OCI-LY1 (cell line): ENCODE results near the gene NOS1.

Experiments used
- H2AFZ ChIP-seq: fragments of 200-600 bp; sonication (generic), shearing (Covaris generic); 2 replicates; pipeline ENCODE4 v1.6.0; 2014; ENCODE audit warnings: antibody characterized with exemption, mild to moderate bottlenecking, low read length
- H3F3A ChIP-seq: fragments of 200-600 bp; sonication (generic), shearing (Covaris generic); 2 replicates; pipeline ENCODE4 v1.6.0; 2014; ENCODE audit warnings: mild to moderate bottlenecking, antibody characterized with exemption, low read length, moderate library complexity; ENCODE audit not compliant: insufficient read depth
- H3K27ac ChIP-seq: fragments of 200-600 bp; sonication (generic); 2 replicates; pipeline ENCODE4 v1.5.1; 2014; ENCODE audit warnings: low read length, mixed run types, mild to moderate bottlenecking, low read depth; ENCODE audit not compliant: poor library complexity, severe bottlenecking
- H3K27me3 ChIP-seq: fragments of 200-600 bp; sonication (generic); 2 replicates; pipeline ENCODE4 v1.6.0; 2014; ENCODE audit warnings: antibody characterized with exemption, mild to moderate bottlenecking, low read length, moderate library complexity; ENCODE audit not compliant: insufficient read depth
- H3K36me3 ChIP-seq: fragments of 200-600 bp; sonication (generic); 2 replicates; pipeline ENCODE4 v1.6.1; 2014; ENCODE audit warnings: mild to moderate bottlenecking, antibody characterized with exemption, low read length, moderate library complexity, mixed read lengths; ENCODE audit not compliant: insufficient read depth
- H3K4me1 ChIP-seq: fragments of 200-600 bp; sonication (generic); 2 replicates; pipeline ENCODE4 v1.5.1; 2014; ENCODE audit warnings: mild to moderate bottlenecking, low read length, moderate library complexity; ENCODE audit not compliant: insufficient read depth, severe bottlenecking
- H3K4me2 ChIP-seq: fragments of 200-600 bp; sonication (generic), shearing (Covaris generic); 2 replicates; pipeline ENCODE4 v1.6.1; 2014; ENCODE audit warnings: low read length
- H3K4me3 ChIP-seq: fragments of 200-600 bp; sonication (generic); 2 replicates; pipeline ENCODE4 v1.5.1; 2014; ENCODE audit warnings: low read length, low read depth, mild to moderate bottlenecking, mixed read lengths; ENCODE audit not compliant: poor library complexity, severe bottlenecking
- H3K79me2 ChIP-seq: fragments of 200-600 bp; shearing (Covaris generic); 2 replicates; pipeline ENCODE4 v1.6.1; 2016; ENCODE audit warnings: mixed run types, low read length, mixed read lengths; ENCODE audit not compliant: insufficient read depth
- H3K9ac ChIP-seq: fragments of 200-600 bp; sonication (generic), shearing (Covaris generic); 2 replicates; pipeline ENCODE4 v1.6.1; 2014; ENCODE audit warnings: mild to moderate bottlenecking, low read length, mixed read lengths
- H3K9me2 ChIP-seq: fragments of 200-600 bp; sonication (generic), shearing (Covaris generic); 2 replicates; pipeline ENCODE4 v1.6.1; 2014; ENCODE audit warnings: low read depth, mild to moderate bottlenecking, low read length, mixed read lengths
- H3K9me3 ChIP-seq: fragments of 200-600 bp; shearing (Covaris generic); 2 replicates; pipeline ENCODE4 v1.6.1; 2014; ENCODE audit warnings: low read length, mixed read lengths
- H4K20me1 ChIP-seq: fragments of 200-600 bp; sonication (generic), shearing (Covaris generic); 2 replicates; pipeline ENCODE4 v1.6.0; 2016; ENCODE audit warnings: mild to moderate bottlenecking, low read length; ENCODE audit not compliant: insufficient read depth
- CTCF ChIP-seq: fragments of 200-600 bp; sonication (generic), shearing (Covaris generic); IDR thresholded peaks from 2 replicates; pipeline ENCODE4 v1.5.1; 2017; ENCODE audit warnings: mild to moderate bottlenecking, antibody characterized with exemption, low read length, moderate library complexity, mixed read lengths
- EZH2 ChIP-seq: fragments of 200-600 bp; sonication (generic), shearing (Covaris generic); IDR thresholded peaks from 2 replicates; pipeline ENCODE4 v1.8.0; 2017; ENCODE audit warnings: borderline replicate concordance, mixed run types, mild to moderate bottlenecking, antibody characterized with exemption, low read length, moderate library complexity, mixed read lengths

Gene NOS1

GRCh38 chr12:117300174-117300573 is 61.3 kb downstream of the NOS1 start:
- Histone ChIP-seq H3K4me2 (no peak overlapping the region), H3F3A (no peaks in the 10 kb centered on the region), H3K27ac (no peak overlapping the region), H3K9ac (no peak overlapping the region), H3K4me1 (no peaks in the 10 kb centered on the region), H3K4me3 (no peak overlapping the region), H2AFZ (no peak overlapping the region), H3K79me2 (no peaks in the 10 kb centered on the region), H3K36me3 (no peaks in the 10 kb centered on the region), H3K9me3 (no peaks in the 10 kb centered on the region), H4K20me1 (no peaks in the 10 kb centered on the region), H3K9me2 (no peaks in the 10 kb centered on the region), H3K27me3 (0 out of 2 replicates have a peak, but pooled peaks cover 5% of the 10 kb centered on the region)
- TF ChIP-seq CTCF, result no peak
- TF ChIP-seq EZH2, result no peak

GRCh38 chr12:117298648-117299225 is 62.7 kb downstream of the NOS1 start:
- TF ChIP-seq CTCF, result no peak
- TF ChIP-seq EZH2, result no peak
- no peak overlapping the region for H3K4me2 ChIP-seq
- no peak overlapping the region for H2AFZ ChIP-seq
- H3K4me3 ChIP-seq, result no peak overlapping the region
- H3K79me2 ChIP-seq, result no peaks in the 10 kb centered on the region
- H3K36me3 ChIP-seq, result no peaks in the 10 kb centered on the region
- H3K4me1 ChIP-seq, result no peaks in the 10 kb centered on the region
- H3F3A ChIP-seq, result no peaks in the 10 kb centered on the region
- H3K9me3 ChIP-seq, result no peaks in the 10 kb centered on the region
- no peaks in the 10 kb centered on the region for H3K9me2 ChIP-seq
- no peaks in the 10 kb centered on the region for H3K27me3 ChIP-seq
- no peaks in the 10 kb centered on the region for H4K20me1 ChIP-seq
- H3K27ac ChIP-seq, result no peak overlapping the region
- no peak overlapping the region for H3K9ac ChIP-seq

GRCh38 chr12:117298191-117298590 is 63.2 kb downstream of the NOS1 start:
- H3K27ac ChIP-seq, result no peak overlapping the region
- no peaks in the 10 kb centered on the region for H3K27me3 ChIP-seq
- no peaks in the 10 kb centered on the region for H4K20me1 ChIP-seq
- H3K4me1 ChIP-seq, result no peaks in the 10 kb centered on the region
- H2AFZ ChIP-seq, result no peak overlapping the region
- H3K36me3 ChIP-seq, result no peaks in the 10 kb centered on the region
- H3K4me3 ChIP-seq, result no peak overlapping the region
- no peaks in the 10 kb centered on the region for H3K9me2 ChIP-seq
- no peaks in the 10 kb centered on the region for H3F3A ChIP-seq
- H3K79me2 ChIP-seq, result no peaks in the 10 kb centered on the region
- TF ChIP-seq CTCF, result no peak
- TF ChIP-seq EZH2, result no peak
- no peak overlapping the region for H3K9ac ChIP-seq
- no peaks in the 10 kb centered on the region for H3K9me3 ChIP-seq
- no peak overlapping the region for H3K4me2 ChIP-seq
